Measurements from ENCODE around the gene REM1.
"Not testable (repeated sequence)": the region's sequence is repeated elsewhere in the genome, so short reads cannot be mapped to it uniquely, and the experiment has no call there.

GRCh38 chr20:31427576-31427975 lies 47.5 kb upstream of the REM1 start:
- TF ChIP-seq CTCF (IDR thresholded peaks at IDR 0.05; ENCODE audit: low read depth, low read length, poor library complexity, severe bottlenecking); EZH2phosphoT487 (IDR thresholded peaks at IDR 0.05; ENCODE audit: borderline replicate concordance, low read length): not testable (repeated sequence)

Measured in DOHH2 (cell line).